Fibroblast of skin of left biceps (primary cell): ENCODE data around the gene GDI2.
"Not testable (repeated sequence)": the region's sequence is repeated elsewhere in the genome, so short reads cannot be mapped to it uniquely, and the experiment has no call there.

Experiments used
- DNase-seq, 2 experiments: peaks; one replicate each; pipeline ENCODE4 v3.0.0-alpha.2; 2013; ENCODE audit warnings: low read depth in 2 of 2

Gene GDI2

DNA sequence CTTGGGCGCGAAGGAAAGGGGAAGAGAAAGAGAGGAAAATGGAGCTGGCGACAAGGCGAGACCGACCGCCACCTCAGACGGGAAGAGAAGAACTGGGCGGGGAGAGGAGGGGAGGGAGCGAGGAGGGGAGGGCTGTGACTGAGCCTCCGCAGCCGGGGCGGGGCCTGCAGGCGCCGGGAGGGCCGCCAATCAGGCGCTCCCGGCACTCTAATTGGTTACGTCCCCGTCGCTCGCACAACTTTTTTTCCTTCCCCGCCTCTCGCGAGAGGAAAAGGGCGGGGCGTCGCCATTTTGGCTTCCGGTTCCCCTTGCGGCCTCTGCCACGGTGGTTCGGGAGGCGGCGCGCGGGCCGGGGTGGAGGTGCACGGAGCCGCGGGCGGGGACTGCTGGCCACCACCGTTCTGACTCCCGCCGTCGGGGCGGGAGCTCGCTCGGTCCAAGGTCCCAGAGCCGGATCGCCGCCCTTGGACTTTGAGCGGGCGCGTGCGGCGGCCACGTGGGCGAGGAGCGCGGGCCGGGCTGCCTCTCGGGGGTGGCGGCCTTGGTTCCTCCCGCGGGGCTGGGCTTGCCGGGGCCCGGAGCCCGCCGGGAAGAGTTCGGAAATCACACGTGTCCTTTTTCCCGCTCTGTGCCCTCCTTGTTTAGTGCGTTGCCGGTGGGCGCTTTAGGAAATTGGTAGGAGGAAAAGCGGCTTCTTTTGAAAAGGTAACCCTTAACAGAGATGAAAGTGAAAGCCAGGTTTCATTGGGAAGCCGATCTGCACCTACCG lies at the start of gene GDI2:
TSS of gene GDI2 (minus strand) at position 94 of the 769 bp plus-strand sequence. CDS start 176 bp downstream, outside the sequence.
- peak; percentile 94 to 96 for DNase-seq

DNA sequence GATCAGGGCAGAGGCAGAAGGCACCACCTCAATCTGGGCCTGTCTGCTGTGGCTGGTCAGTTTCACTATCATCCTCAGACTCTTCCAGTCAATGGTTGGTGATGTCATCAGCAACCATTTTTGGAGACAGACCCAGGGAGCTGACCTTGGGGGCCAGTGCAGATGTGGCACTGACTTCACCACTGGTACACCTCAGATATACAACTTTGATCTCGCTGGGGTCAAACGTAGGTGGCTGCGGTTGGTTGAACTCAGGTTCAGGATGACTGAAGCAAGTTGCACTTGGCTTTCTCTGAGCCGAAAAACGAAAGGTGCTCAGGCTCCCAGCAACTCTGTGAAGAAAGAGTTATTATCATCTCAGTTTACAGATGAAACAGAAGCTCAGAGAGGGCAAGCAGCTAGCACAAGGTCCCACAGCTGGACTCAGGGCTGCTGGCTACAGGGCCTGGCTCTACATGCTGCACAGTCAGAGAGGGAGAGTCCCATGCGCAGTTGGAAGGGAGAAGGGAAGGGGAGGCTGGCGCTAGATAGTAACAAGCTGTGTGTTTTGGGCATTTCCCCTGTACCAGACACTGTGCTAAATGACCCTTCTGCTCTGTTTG lies 49.2 kb upstream of the GDI2 start:
- no peak for DNase-seq

DNA sequence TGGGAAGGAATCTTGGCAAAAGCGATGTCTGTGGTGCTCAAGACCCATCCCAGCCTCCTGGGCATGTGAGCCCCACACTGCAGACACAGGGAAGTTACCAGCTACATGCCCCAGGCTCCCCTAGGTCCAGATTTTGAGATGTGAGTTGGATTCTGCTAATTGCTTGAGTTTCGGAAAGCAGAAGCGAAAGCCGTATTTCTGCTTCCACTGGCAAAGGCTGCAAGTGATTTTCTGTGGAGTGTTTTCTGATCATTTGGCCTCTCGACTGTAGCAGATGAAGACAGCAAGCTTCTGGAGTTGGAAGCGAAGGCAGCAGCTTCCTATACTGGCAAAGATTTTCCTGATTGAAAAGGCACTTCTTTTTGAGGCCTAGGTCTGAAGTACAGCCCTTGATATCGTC lies 46.8 kb upstream of the GDI2 start:
- no peak for DNase-seq

DNA sequence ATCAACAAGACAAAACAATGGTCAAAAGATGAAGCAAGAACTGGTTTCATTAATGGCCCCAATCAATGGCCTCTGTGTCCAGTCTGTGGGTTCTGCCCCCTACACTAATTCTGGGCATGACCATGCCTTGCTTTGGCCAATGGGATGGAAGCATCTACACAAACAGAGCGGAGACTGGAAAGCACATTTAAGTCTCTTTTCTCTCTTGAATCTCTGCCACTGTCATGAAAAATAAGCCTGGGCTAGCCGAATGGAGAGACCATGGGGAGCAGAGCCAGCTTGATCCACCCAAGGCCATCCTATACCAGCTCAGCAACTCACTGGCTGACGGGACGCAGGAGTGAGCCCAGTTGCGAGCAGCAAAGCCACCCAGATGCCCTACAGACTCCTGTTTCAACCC lies 45.6 kb upstream of the GDI2 start:
- DNase-seq = no peak

DNA sequence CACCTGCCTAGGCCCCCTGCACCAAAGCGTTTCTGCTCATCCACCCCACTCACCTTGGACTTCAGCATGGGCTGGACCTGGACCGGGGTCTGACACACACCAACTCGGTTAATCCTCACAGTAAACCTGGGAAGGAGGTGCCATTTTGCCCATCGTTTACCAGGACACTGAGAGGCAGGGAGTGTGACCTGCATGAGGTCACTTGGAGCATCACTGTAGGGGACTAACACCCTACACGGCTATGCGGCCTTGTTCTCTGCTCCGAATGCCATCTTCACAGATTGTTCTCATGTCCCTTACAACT lies 43.4 kb upstream of the GDI2 start:
- DNase-seq = no peak

DNA sequence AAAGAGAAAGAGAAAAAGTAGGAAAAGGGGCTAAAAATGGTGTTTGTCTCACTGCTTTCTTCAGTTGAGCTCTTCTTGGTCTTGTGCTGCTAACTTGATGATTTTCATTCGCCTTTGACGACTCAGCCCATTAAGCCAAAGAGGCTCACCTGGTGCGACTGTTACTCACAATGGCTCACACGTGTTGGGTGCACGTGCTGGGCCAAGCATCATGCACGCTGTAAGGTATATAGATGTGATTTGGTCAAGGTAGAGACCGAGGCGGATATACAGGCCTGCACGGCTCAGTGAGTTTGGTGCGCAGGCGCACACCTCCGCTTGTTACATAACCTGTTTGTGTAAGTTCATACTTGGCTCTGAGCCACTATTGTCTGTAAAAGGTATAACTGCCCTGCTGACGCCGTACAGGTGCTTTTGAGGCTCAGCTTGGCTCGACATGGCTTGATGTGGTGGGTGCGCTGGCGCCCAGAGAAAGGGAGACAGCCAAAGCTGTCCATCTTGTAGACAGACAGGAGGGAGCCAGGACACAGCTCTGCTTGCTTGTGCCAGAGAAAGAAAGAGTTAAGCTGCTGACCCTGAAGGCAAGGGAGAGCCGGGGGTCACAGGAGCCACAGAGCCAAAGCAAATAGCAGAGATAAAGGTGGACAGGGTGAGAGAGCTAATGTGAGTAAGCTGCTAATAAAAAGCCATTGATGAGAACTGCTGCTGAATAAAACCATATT lies 42.9 kb upstream of the GDI2 start:
- no peak for DNase-seq

DNA sequence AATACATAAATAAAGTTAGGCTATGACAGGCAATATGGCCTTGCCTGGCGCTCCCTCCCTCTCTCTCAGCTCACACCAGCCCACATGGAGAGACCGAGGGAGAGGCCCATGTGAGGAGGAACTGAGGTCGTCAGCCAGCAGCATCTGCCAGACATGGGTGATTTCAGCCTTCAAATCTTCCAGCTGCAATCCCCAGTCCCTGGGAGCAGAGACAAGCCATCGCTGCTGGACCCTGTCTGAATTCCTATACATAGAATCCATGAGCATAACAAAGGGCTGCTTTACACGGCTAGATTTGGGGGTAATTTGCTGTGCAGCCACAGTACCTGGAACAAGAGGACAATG lies 40.9 kb upstream of the GDI2 start:
- DNase-seq = no peak

DNA sequence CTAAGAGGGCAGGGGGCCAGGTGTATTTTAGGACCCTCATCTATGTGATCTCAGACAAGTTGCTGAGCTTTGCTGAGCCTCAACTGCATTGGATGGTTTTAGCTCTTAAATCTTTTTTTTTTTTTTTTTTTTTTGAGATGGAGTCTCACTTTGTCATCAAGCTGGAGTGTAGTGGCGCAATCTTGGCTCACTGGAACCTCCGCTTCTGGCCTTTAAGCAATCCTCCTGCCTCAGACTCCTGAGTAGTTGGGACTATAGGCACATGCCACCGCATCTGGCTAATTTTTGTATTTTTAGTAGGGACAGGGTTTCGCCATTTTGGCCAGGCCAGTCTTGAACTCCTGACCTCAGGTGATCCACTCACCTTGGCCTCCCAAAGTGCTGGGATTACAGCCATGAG lies 33.4 kb upstream of the GDI2 start:
- not testable (repeated sequence) for DNase-seq

DNA sequence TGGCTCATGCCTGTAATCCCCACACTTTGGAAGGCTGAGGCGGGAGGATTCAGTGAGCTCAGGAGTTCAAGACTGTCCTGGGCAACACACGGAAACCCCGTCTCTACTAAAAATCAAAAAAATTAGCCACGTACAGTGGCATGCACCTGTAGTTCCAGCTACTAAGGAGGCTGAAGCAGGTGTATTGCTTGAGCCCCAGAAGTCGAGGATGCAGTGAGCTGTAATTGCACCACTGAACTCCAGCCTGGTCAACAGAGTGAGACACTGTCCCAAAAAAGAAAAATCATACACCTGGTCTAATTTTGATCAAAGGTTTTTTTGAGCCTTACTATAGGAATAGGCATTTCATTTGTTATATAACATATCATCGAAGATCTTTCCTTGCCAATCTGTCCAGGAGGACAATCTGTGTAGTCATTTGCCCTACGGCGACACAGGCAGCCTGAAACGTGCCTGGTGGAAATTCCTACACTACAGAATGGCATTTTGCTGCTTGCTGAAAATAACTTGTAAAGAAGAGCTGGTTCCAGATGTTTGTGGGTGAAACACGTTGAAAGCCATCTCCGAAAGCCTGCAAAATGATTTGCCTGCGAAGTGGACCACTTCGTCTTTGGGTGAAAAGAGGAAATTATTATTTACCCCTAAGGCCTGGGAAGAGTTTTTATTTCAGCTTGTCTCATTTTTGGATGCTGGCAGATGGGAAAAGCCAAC lies 31.3 kb upstream of the GDI2 start:
- DNase-seq = no peak

DNA sequence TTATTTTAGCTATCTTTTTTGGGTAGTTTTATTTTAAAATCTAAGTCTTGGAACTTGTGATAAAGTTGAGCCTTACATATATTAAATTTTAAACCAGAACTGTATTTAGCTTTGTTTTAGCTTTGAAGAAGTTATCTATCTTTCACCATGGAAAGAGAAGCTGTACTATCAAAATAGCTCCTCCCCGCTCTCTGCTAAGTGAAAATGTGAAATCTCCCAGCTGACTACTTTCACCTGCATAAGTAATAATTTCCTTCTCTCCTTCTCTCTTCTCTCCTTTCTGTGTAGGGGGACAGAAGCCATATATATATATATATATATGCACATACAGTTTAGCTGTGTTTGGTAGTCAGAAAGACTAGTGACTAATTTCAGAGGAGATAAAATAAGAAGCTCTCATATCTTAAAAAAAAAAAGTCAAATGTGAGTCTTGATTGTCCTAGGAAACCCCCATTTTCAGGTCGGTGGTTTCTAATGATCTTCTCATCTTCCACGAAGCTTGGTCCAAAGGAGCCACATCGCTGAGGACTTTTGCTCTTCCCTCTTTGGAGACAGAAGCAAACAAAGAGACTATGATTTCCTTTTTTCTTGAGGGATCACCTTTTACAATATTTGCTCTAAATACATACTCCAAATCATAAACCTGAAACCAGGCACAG lies 30.6 kb upstream of the GDI2 start:
- no peak for DNase-seq

DNA sequence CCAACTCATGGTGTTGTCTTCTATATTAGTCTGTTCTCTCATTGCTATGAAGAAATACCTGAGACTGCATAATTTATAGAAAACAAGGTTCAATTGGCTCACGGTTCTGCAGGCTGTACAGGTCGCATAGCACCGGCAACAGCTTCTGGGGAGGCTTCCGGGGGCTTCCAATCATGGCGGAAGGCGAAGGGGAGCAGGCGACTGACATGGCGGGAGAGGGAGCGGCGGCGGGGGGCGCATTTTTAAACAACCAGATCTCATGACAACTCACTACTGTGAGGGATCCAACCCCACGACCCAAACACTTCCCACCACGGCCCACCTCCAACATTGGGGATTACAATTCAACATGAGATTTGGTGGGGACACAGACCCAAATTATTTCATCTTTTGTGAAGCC lies 28.7 kb upstream of the GDI2 start:
- no peak for DNase-seq

DNA sequence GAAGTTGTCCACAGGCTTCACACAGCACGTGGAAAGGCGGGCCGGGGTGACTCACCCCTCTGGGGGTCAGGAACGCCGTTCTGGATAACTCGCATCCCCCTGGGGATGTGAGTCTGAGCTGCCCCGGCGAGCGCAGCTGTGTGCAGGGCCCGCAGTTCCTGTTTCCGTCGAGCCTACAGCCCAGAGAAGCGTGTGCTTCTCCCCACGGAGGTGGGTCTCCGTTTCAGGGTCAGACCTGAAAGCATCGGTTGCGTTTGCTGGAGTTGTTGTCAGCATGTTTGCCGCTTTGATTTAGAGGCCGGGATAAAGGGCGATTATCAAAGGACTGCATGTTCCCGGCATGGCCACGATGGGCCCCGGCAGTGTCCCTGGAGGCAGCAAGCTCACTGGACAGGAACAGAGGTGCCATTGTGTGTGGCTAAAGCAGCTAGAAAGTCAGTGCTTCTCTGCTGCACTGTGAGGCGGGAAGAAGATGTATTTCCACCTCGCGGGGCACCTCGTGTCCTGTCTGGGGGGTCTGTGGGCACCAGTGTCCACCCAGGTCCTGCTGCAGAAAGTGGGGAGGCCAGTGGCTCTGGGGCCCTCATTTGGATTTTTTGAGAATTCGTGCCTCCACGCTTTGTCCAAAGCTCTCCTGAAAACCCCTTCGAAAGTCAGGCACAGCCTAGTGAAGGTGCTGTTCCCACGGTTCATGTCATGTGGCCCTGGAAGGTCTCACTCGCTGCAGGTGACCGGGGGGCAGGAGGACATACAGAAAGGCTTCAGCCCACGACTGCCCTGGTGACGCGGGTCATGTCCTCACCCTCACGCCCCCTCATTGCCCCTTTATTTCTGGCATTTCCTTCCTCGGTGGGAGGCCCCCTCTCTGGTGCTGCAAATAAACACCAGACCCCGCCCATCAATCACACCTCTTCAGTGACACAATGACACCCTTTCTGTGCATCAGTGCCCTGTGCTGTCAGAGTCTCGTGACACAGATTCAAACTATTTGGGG lies 27.4 kb upstream of the GDI2 start:
- DNase-seq = peak in 1 of 2 experiments; percentile 11

DNA sequence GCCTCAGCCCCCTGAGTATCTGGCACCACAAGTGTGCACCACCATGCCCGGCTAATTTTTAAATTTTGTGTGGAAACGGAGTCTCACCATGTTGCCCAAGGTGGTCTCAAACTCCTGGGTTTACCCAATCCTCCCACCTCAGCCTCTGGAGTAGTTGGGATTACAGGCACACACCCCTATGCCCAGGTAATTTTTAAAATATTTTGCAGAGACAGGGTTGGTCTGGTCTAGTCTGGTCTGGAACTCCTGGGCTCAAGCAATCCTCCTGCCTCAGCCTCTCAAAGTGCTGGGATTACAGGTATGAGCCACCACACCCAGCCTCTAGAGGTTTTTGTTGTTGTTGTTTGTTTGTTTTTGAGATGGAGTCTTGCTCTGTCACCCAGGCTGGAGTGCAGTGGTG lies 22.9 kb upstream of the GDI2 start:
- not testable (repeated sequence) for DNase-seq

DNA sequence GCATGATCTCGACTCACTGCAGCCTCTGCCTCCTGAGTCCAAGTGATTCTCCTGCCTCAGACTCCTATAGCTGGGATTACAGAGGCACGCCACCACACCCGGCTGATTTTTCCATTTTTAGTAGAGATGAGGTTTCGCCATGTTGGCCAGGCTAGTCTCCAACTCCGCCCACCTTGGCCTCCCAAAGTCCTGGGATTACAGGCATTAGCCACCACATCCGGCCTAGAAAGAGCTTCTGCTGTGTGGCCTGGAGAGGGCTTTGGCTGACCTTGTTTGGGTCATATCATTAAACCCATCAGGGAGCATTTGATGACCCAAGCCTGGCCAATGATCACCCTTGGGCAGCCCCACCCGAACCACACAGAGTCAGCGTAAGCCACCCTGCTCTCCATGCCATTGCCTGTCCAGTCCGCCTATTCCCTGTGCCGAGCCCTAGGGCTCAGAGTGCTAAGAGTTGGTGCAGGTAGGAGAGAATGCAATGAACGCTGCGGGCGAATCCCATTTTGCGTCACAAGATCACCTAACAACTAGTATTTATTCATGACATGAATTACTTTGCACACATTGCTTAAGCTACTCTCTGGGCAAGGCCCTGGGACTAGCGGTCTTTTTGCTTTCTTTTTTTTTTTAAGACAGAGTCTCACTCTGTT lies 22.3 kb upstream of the GDI2 start:
- DNase-seq = no peak

DNA sequence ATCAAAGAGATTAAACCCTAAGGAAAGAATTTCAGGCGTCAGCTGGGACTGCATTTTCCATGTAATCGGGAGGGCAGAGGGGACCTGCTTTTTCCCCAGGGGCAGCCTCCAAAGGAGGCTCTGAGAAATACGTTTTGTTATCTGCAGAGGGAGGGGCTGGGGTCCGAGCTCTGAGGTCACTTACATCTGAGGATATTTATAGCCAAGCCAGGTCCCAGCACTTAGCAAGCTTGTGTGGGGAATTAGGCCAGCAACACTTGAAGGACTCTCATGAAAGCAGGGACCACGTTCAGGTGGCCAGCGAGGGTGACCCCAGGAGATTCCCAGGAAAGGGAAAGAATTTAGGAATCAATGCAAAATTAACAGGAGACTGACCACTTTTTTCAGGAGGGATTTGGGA lies 20.6 kb upstream of the GDI2 start:
- no peak for DNase-seq

DNA sequence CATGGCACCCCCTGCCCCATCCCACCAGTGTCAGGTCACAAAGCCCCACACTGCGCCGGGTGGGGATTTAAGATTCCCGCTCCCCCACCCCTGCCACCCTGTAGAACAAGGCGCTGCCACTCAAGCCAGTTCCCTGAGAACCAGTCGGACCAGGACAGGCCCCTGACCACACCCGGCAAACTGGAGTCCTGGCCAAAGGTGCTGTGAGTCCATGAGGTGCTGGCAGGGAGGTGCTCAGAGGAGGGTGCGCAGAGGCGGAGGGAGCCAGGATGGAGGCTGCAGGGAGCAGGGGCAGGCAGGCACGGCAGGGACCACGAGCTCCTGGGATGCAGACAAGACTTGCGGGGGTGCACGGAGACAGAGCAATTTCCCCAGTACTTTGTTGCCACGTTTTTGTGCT lies 19.7 kb upstream of the GDI2 start:
- DNase-seq = no peak

DNA sequence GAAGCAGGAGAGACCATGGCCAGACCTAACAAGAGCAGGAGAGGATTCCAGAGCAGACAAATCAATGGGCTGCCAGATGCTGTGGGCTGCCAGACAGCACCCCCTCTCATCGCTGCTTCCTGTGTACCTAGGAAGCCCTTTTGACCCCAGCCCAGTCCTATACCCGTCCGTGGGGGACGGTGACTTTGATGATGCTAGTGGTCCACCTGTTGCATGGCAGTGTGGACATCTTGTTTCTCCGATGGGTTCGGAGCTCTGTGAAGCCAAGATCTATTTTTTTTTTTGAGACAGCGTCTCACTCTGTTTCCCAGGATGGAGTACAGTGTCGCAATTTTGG lies 18.2 kb upstream of the GDI2 start:
- DNase-seq = no peak

DNA sequence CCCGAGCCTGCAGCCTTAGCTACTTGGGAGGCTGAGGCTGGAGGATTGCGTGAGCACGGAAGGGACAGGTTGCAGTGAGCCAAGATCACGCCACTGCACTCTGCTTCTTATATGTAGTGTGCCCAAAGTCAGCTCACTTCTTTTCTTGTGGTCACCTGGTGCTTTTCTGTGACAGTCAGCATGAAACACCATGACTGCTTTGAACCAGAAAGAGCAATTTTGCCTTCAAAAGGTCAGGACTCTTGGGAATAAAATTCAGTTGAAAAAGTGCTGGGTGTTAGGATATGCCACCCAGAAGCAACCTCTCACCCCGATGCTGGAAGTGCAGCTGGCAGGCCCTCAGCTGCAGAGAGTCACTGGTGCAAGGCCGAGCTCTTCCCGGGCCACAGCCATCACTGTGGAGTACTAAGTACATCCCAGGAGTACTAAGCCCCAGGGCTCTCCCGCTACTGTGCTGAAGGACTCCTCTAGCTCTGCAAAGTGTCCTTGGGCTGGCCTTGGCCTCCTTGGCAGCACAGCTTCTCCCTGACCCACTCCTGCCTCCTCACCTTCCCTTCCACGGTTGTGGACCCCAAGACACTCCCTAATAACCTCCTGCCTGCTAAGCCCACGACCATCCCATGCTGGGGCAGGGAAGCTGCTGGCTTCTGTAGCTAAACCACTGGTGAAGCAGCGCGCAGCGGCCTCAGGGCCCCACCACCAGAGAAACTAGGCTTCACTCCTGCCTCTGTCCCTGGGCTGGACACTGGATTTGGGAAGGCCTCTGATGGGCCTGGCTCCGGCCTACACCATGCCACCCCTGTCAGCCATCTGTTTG lies 17.6 kb upstream of the GDI2 start:
- no peak for DNase-seq

DNA sequence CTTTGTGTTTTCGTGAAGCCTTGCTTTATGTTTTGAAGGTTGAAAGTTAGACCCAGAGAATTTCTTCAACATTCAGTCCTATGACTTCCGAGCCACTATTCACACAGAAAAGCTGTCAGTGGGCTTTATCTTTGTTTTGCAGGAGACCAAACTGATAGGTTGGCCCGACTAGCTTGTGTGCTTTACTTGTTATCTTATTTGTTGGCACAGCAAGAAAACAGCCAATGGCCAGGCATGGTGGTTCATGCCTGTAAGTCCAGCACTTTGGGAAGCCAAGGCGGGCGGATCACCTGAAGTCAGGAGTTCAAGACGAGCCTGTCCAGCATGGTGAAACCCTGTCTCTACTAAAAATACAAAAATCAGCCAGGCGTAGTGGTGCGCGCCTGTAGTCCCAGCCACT lies 16.0 kb upstream of the GDI2 start:
- DNase-seq = no peak

DNA sequence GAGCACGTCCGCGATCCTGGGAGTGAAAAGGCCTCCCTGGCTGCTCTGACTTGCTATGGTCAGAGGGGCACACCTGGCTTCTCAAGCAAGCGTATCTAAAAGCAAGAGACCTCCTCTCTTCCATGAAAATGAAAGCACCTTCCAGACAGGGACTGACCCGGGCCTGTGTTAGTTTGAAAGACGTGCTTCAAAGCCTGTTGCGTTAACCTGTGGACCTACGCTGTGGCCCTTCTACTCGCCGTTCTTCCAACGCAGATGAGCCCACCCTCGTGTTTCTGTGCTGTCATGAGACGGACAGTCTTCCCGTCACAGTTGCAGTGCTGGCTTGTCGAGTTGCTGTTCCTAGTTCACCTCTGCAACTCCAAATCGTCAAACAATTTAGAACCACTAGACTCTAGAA lies 15.5 kb upstream of the GDI2 start:
- DNase-seq = no peak
